HT-29 (cell line): ENCODE measurements around the gene TAAR2. TPM values are rescaled to one million over a fixed set of nuclear protein-coding genes. Genes with fewer than 3 reads are reported as not detected.

Experiments used
- total RNA-seq: library from RNA; depleted of rRNA; stranded (reverse); fragments of >200 nt; shearing (Covaris generic); gene quantifications from 2 replicates; pipeline ENCODE4 v1.2.3, GENCODE V29; 2014; rRNA removed

The TAAR2 gene
- total RNA-seq, 1 experiment from 2014 or later = not detected

Other genes with a start within 250 kb of the TAAR2 start
- not detected in 2 replicates for gene MOXD1, start 222.8 kb downstream of the TAAR2 start, total RNA-seq
- gene STX7, start 111.2 kb downstream of the TAAR2 start, total RNA-seq = 16.1 and 20.9 TPM in 2 replicates
- not detected in 2 replicates for gene TAAR9, start 86.0 kb downstream of the TAAR2 start, total RNA-seq
- gene TAAR8, start 71.6 kb downstream of the TAAR2 start, total RNA-seq = not detected in 2 replicates
- not detected in 2 replicates for gene TAAR6, start 54.0 kb downstream of the TAAR2 start, total RNA-seq
- gene TAAR5, start 34.5 kb downstream of the TAAR2 start, total RNA-seq = not detected in 2 replicates
- gene TAAR1, start 34.9 kb upstream of the TAAR2 start, total RNA-seq = not detected in 2 replicates
- 3.1 and 3.6 TPM in 2 replicates for gene VNN1, start 89.8 kb upstream of the TAAR2 start, total RNA-seq
- not detected in 2 replicates for gene VNN2, start 133.6 kb upstream of the TAAR2 start, total RNA-seq
- 10.2 and 10.7 TPM in 2 replicates for gene SLC18B1, start 174.4 kb upstream of the TAAR2 start, total RNA-seq
- gene RPS12, start 190.3 kb upstream of the TAAR2 start, total RNA-seq = 1,453 and 1,505 TPM in 2 replicates